Left ventricle myocardium superior (tissue), 1 donor: ENCODE measurements around the gene CSGALNACT2. TPM values are rescaled to one million over a fixed set of nuclear protein-coding genes. Genes with fewer than 3 reads are reported as not detected.
"Not testable (repeated sequence)": the region's sequence is repeated elsewhere in the genome, so short reads cannot be mapped to it uniquely, and the experiment has no call there.

Source experiments
- ATAC-seq: fragments of 200-7000 bp; cut with Tn5 transposase; one replicate; pipeline ENCODE4 v1.9.1; 2020; ENCODE audit warnings: mild to moderate bottlenecking, moderate library complexity
- DNase-seq: peaks from one replicate; pipeline ENCODE4 v3.0.0-alpha.2; 2020
- intact Hi-C: fragments of 100-400 bp; cut with micrococcal nuclease; formaldehyde crosslinking; loops from one replicate; pipeline ENCODE4 v1.11.0; 2022
- long read RNA-seq: library from polyadenylated mRNA; unstranded; transcript quantifications from one replicate; pipeline ENCODE4 v2.0.0, GENCODE V29; 2021
- total RNA-seq: library from RNA; stranded (reverse); fragmentation: NEBNext Ultra II Directional; extraction: Animal tissue kit (Norgen Biotek cat#: 25700); gene quantifications from one replicate; pipeline ENCODE4 v1.2.1, GENCODE V29; 2021
- donor health status: DM: no; HTN: yes; CAD: no; lungs with severe emphysema.

CSGALNACT2 gene
- total RNA-seq = 7.7 TPM
- long read RNA-seq, transcript CSGALNACT2-201 (8 exons, 3,730 nt) = major isoform, 8 of 11 reads
- long read RNA-seq, partial matches to known transcripts = 2 of 11 reads
- long read RNA-seq, other reads (novel, unspliced or antisense) = 1 of 11 reads

GRCh38 chr10:43138021-43138756 lies at the start of gene CSGALNACT2:
Gene CSGALNACT2 (plus strand): TSS chr10:43138445. CDS start chr10:43155150, 16,705 bp downstream.
- peak; percentile 94 for DNase-seq
- peak; percentile 98 for ATAC-seq
- intact Hi-C loops = no loop called here

- DNase-seq (no peak), ATAC-seq (no peak)
- intact Hi-C loops = no loop called here
Observed at GRCh38 chr10:43089519-43089918, 48.7 kb upstream of the CSGALNACT2 start.

- intact Hi-C loops = loop anchor here (10.0 kb wide), 1 partner anchor 215 kb away; no protein-coding TSS in a partner anchor
- no peak for DNase-seq
- peak; percentile 63 for ATAC-seq
Observed at GRCh38 chr10:43090188-43090587, 48.1 kb upstream of the CSGALNACT2 start.

GRCh38 chr10:43090664-43091063 lies 47.6 kb upstream of the CSGALNACT2 start:
- no peak for DNase-seq
- no peak for ATAC-seq
- intact Hi-C loops = loop anchor here (10.0 kb wide), 1 partner anchor 216 kb away; no protein-coding TSS in a partner anchor

GRCh38 chr10:43091846-43092245 lies 46.4 kb upstream of the CSGALNACT2 start:
- DNase-seq (no peak), ATAC-seq (no peak)
- intact Hi-C loops = loop anchor here (10.0 kb wide), 1 partner anchor 217 kb away; no protein-coding TSS in a partner anchor

- ATAC-seq (peak; percentile 61), DNase-seq (no peak)
- intact Hi-C loops = loop anchor here (10.0 kb wide), 1 partner anchor 219 kb away; no protein-coding TSS in a partner anchor
Observed at GRCh38 chr10:43093423-43094076, 44.7 kb upstream of the CSGALNACT2 start.

GRCh38 chr10:43094085-43094484 lies 44.2 kb upstream of the CSGALNACT2 start:
- ATAC-seq = no peak
- intact Hi-C loops = loop anchor here (10.0 kb wide), 1 partner anchor 219 kb away; no protein-coding TSS in a partner anchor
- DNase-seq = no peak

- intact Hi-C loops = loop anchor here (10.0 kb wide), 1 partner anchor 225 kb away; no protein-coding TSS in a partner anchor
- DNase-seq, ATAC-seq: not testable (repeated sequence)
Observed at GRCh38 chr10:43099339-43099738, 38.9 kb upstream of the CSGALNACT2 start.

GRCh38 chr10:43099928-43100327 lies 38.3 kb upstream of the CSGALNACT2 start:
- intact Hi-C loops = loop anchor here (10.0 kb wide), 1 partner anchor 225 kb away; no protein-coding TSS in a partner anchor
- no peak for ATAC-seq

GRCh38 chr10:43100366-43100765 lies 37.9 kb upstream of the CSGALNACT2 start:
- intact Hi-C loops = no loop called here
- DNase-seq = no peak
- ATAC-seq = no peak

More at GRCh38 chr10:43099928-43100327, 38.3 kb upstream of the CSGALNACT2 start:
- DNase-seq = no peak

GRCh38 chr10:43102063-43102828 lies 36.0 kb upstream of the CSGALNACT2 start:
- intact Hi-C loops = no loop called here
- ATAC-seq = no peak
- DNase-seq = no peak

- ATAC-seq (peak; percentile 97), DNase-seq (peak; percentile 88)
- intact Hi-C loops = no loop called here
Observed at GRCh38 chr10:43105102-43105955, 32.9 kb upstream of the CSGALNACT2 start.

- intact Hi-C loops = no loop called here
- DNase-seq = no peak
- ATAC-seq = no peak
Observed at GRCh38 chr10:43105956-43106229, 32.4 kb upstream of the CSGALNACT2 start.

- intact Hi-C loops = no loop called here
- no peak for ATAC-seq
Observed at GRCh38 chr10:43106256-43107091, 31.8 kb upstream of the CSGALNACT2 start.

GRCh38 chr10:43108951-43109350 lies 29.3 kb upstream of the CSGALNACT2 start:
- intact Hi-C loops = no loop called here
- ATAC-seq = no peak
- DNase-seq = no peak

More at GRCh38 chr10:43106256-43107091, 31.8 kb upstream of the CSGALNACT2 start:
- DNase-seq = no peak

GRCh38 chr10:43109671-43110249 lies 28.5 kb upstream of the CSGALNACT2 start:
- no peak for ATAC-seq
- DNase-seq = no peak
- intact Hi-C loops = no loop called here
